HG02623 (cell line): ENCODE data around the gene MAN1C1.

ENCODE experiments used
- ATAC-seq: cut with Tn5 transposase; IDR thresholded peaks from one replicate; pipeline ENCODE4 v1.9.1; 2021; ENCODE audit warnings: moderate library complexity; ENCODE audit not compliant: unreplicated experiment

The MAN1C1 gene

GRCh38 chr1:25810341-25811299, 194.0 kb downstream of the MAN1C1 start:
- ATAC-seq: peak; percentile 47

DNA sequence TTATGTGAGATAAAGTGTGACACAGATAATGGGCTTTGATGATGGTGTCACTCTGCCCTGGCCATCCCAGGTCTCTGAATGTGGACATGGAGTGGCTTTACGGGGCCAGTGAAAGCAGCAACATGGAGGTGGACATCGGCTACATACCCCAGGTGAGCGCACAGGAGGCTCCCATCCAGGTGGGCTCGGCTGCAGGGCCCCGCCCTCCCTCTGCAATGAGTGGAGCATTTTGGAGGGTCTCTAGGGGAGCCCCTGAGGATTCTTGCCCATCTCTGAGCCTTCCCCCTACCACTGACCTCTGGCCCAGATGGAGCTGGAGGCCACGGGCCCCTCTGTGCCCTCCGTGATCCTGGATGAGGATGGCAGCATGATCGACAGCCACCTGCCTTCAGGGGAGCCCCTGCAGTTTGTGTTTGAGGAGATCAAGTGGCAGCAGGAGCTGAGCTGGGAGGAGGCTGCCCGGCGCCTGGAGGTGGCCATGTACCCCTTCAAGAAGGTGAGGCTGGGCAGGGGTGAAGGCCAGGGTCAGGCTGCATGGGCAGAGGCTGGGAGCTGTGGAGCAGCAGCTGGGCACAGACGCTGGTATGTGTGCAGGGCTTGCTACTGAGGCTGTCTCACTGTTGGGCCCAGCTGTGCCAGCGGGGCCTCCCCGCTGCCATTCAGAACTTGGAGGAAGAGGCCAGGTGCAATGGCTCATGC, 194.9 kb downstream of the MAN1C1 start:
- no peak for ATAC-seq

DNA sequence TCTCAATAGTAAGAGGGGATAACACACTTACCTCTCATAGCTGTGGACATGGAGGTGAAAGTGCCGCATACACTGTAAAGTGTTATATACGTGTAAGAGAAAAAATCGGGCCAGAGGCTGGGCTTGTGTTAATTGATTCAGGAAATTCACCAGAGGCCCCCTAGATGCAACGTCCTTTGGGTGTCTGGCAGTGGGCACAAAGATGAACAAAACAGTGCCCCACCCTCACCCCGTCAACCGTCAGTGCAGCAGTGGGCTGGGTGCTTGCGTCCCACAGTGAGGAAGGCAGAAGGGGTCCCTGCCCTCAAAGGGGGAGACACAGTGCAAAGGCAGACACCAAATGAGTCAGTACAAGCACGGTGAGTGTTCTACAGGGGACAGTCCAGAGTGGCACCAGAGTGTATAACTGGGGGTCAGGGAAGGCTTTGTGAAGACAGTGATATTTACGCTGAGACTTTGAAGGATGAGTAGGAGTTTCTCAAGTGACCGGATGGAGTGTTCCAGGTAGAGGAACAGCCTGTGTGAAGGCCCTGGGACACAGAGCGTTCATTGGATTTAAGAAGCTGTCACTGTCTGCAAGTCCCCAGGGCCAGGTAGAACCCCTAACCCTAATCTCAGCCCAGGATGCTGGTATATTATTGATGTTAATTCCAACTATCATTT, 196.6 kb downstream of the MAN1C1 start:
- no peak for ATAC-seq

GRCh38 chr1:25813734-25814471, 197.3 kb downstream of the MAN1C1 start:
- no peak for ATAC-seq

- no peak for ATAC-seq
These were observed 198.0 kb downstream of the MAN1C1 start for GRCh38 chr1:25814549-25815087.

- ATAC-seq: no peak
These were observed 198.9 kb downstream of the MAN1C1 start for GRCh38 chr1:25815208-25816111.

GRCh38 chr1:25816112-25816718, 199.6 kb downstream of the MAN1C1 start:
- ATAC-seq: no peak

GRCh38 chr1:25817840-25818501, 201.4 kb downstream of the MAN1C1 start:
- ATAC-seq: no peak

DNA sequence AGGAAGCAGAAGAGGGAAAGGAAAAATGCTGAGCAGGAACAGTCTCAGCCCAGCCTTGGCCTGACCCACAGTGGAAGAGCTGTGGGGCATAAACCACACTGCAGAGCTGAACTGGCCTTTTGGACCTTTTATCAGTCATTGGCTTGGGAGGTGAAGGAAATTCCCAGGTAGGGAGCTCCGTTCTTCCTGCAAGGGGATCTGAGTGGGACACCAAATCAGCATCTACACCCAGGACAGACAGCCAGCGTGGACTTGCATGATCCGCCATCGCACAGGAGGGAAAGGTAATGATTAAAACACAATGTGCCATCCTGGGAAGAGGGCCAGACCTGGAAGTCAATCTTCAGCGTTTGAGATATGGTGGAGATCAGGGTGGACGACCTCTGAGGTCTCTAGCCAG, 202.0 kb downstream of the MAN1C1 start:
- ATAC-seq: no peak

- peak; percentile 67 for ATAC-seq
These were observed 203.1 kb downstream of the MAN1C1 start, which contains the start of gene MTFR1L for GRCh38 chr1:25819491-25820246. MTFR1L (plus strand) TSS chr1:25819954; CDS start chr1:25823105, 3,151 bp downstream.

DNA sequence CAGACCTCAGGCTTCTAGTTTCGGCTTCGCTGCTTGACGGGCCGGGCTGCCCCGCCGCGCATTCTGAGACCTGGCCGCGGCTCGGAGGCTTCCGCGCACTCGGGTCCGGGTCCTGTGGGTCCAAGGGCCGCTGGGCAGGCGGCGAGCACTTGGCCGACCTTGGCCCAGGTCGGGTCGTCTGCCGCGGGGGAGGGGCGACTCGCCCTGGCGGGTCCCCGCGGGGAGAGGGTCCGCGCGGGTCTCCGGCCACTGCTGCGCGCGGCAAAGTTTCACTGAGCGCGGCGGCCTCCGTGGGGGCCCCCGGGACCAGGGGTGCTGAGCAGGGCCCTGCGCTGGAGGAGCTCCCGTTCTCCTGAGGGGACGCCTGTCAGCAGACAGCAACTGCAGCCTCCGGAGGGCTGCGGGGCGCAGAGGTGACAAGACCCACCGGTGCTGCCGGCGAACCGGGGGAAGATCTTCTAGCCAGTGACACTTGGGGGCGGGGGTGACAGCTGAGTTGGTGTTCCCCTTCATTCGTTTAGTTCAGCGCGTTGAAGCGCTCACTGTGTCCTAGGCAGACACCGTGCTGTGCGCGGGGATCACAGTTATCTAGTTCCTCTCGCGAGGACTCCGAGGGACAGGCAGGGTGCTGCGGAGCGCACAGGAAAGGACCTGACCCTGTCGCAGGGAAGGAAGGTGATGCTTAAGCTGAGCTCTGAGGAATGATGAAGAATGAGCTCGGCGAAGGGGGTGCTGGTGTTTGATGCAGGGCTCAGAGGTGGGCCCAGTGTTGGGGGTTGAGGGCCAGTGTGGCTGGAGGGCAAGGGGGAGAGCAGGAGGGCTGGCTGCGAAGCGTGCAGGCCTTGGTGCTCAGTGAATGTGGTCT, 203.9 kb downstream of the MAN1C1 start:
- peak; percentile 44 for ATAC-seq

GRCh38 chr1:25821112-25821476, 204.5 kb downstream of the MAN1C1 start:
- ATAC-seq: no peak

GRCh38 chr1:25821630-25822091, 205.1 kb downstream of the MAN1C1 start:
- no peak for ATAC-seq

DNA sequence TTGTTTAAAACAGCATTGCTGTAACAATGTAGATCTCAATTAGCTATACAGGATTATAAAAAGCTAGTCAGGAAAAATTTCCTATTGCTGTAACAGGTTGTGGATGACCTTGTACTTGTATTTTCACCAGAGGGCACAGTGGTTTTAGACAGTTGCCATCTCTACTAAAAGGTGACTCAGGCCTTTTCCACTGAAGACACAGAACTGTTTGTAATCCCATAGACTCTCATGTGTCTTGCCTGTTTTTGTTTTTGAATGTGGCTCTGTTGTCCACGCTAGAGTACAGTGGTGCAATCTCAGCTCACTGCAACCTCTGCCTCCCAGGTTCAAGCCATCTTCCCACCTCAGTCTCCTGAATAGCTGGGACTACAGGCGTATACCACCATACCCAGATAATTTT, 209.0 kb downstream of the MAN1C1 start:
- no peak for ATAC-seq

- no peak for ATAC-seq
These were observed 210.0 kb downstream of the MAN1C1 start for GRCh38 chr1:25826571-25826970.

GRCh38 chr1:25828491-25828890, 211.9 kb downstream of the MAN1C1 start:
- ATAC-seq: no peak

GRCh38 chr1:25829046-25829445, 212.5 kb downstream of the MAN1C1 start:
- ATAC-seq: no peak
